Activated CD4-positive, alpha-beta T cell treated with anti-CD3 and anti-CD28 coated beads, Interleukin-2, amount 50 U/mL, for 16 hours (primary cell): ENCODE measurements around the gene TLL1.

Experiments used
- DNase-seq: peaks from one replicate; pipeline ENCODE4 v3.0.0-alpha.2; 2020

TLL1 gene

DNA sequence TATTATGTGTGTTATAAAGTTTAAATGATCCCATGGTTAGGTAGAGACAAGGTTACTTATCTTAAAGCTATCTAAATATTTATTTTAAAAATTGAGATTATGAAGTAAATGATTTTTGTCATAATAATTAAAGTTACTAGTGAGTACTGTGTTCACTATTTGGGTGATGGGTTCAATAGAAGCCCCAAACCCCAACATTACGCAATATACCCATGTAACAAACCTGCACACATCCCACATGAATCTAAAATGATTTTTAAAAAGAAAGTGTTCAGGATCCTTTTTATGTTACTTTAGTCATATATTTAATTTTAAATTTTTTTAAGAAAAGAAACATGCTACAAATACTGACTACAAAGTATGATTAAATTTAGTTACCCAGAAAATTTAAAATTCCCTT lies 193.9 kb downstream of the TLL1 start:
- no peak for DNase-seq

DNA sequence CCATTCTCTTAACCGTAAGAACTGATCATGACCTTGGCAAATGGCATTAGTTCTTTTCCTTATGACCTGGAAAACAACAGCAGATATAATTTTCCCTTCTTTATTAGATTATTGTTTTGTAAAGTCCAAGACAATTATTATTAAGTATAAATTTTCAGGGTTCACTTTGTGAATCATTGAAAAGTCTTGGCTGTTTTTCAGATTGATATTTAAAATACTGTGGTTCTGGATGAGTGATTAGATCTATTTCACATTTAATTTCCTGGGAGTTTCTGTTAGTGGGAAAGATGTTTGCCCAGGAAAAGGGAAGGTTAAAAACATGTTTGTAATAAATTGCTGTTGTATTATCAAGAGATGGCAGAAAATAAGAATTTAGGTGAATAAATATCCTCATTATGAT lies 194.9 kb downstream of the TLL1 start:
- DNase-seq: no peak

DNA sequence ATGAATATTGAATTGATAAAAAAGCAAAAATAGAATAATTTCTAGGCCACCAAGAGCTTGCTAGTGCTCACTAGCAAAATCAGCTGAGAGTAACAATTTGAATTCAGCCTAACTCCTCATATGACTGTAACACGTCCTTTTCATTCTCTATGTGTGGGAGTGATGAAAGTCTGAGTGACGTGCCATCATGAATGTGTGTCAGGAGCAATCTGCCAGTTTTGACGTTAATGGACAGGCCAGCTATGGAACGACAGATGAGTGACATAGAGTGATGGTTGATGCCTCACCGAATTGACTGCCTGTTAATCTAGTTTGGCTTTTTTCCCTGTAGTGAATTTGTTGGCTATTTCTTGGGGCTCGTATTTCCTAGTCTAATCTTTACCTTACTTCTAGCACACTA lies 200.7 kb downstream of the TLL1 start:
- no peak for DNase-seq

DNA sequence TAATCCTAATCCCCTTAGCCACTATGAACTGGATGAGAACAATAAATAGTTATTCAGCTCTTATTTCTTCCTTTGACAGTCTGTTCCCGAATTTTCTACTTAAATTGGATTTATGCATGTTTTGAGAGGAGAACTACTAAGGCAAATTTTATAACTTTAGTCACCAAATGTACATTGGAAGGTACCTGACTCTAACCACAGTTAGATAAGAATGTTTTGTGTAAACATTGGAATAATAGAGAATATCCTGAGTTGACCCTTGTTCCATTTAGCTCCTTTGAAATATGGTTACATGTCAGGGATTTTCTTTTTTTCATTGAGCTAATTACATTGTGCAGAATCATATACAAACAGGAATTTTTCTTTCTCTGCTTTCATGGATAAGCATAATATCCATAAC lies 202.6 kb downstream of the TLL1 start:
- DNase-seq: no peak

DNA sequence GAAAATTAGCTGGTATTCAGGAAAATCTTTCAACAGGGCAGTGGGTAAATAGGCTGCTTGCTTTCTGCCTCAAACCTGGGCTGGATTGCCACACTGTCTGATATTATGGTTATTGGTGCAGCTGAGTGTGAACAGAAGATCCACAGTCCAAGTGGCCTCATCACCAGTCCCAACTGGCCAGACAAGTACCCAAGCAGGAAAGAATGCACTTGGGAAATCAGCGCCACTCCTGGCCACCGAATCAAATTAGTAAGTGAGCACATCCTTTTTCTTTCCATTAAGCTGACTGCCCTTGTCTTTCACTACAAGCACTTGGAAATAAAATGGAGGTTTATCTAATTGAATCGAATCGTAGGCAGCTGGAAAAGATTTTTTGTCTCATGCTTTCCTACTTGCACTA lies 204.7 kb downstream of the TLL1 start:
- DNase-seq: no peak

DNA sequence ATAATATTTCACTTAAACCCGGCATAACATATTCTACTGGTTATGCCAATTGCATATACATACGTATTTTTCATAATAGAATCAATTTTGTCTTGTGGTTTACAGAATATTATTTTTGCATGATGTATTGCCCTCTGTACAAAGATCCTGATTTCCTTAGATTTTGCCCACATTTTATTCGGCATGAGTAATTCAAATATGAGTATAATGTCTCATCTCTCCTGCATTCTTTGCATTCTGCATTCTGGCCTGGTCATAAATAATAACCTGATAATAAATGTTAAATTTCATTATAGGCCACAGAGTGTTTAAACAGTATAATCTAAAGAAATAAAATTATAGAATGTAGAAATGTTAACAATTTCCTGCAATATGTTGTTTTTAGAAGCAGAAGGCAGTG lies 205.3 kb downstream of the TLL1 start:
- DNase-seq: no peak

DNA sequence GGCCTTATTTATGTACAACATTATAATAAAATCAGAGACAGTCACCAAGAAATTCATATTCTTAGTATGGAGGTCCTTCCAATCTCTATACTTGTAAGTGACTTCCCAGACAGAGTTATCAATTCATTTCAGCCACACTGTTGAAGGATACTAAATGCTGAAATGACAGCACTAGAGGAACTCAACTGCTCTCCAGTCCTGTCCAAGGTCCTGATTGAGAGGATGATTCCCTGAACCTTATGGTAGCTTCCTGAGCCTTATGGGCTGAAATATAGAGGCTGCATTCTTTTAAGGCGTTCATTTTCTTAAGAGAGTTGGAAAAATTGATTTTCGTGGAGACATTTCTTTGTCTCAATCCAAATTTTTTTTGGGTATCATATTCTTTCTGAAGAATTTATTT lies 205.9 kb downstream of the TLL1 start:
- DNase-seq: no peak

DNA sequence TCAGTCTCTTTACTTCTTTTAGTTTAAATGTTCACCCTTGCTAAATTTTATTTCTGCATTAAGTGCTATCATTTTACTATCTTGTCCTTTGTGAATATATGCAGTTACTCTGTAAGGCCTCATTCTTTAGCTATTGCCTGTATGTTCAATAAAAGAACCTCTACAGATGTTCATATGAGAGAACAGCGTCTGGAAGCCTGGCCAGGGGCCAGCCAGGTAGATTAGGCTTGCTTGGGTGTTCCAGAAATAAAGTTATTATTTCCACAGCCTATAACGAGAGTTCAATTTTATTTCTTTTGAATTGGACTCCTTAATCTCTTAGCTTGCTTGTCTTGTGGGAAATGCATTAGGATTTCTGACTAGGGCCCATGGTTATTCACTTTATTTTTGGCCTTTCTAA lies 214.5 kb downstream of the TLL1 start:
- DNase-seq: no peak

DNA sequence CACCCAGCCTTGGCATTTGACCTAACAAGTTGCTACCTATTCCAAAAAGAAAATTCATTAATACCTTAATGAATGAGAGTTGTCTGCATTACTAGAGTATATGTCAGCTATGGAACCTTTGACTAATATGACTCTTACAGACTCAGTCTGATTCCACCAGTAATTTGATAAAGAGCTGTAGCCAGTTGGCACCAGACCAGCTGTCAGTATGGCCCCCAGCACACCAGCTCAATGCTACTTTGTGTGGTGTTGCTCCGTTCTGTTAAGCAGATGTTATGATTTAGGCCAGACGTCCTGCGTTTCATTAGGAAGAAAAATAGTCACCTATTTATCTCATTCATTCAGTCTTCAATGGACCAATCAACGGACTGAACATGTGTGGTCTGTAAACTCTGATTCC lies 215.5 kb downstream of the TLL1 start:
- no peak for DNase-seq

DNA sequence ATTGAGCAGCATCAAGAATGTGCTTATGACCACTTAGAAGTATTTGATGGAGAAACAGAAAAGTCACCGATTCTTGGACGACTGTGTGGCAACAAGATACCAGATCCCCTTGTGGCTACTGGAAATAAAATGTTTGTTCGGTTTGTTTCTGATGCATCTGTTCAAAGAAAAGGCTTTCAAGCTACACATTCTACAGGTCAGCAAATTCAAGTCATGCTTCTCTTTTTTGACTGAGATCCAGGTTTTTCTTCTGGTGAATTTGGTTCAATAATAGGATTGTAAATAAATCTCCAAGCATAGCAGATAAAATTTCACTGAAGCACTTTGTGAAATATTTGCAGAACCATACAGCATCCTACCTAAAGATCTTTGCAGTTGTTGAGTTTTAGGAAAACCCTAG lies 218.1 kb downstream of the TLL1 start:
- DNase-seq: no peak

DNA sequence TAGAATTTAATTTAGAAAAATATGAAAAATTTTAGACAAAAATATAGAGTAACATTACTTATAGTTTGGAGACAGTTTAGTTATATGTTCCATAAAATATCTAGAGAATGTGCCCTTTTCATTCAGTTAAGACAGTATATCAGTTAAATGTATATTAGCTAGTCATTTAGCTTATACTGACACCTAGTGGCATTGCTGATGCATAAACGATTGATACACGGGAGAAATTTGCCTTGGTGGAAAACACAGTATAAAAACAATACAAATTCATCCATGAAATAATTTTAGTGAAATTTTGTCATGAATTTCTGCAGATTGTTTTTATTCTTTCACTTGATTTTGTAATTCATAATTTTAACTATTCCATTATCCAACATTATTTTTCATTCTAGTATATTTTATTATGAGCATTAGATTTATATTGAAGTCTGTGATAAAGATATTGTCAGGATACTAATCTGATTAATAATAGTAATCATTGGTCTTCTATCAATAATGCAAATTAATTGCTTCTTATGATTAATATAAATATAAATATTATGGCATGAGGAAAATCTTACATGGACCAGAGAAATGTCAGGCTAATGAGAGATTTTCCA lies 219.0 kb downstream of the TLL1 start:
- peak; percentile 33 for DNase-seq

DNA sequence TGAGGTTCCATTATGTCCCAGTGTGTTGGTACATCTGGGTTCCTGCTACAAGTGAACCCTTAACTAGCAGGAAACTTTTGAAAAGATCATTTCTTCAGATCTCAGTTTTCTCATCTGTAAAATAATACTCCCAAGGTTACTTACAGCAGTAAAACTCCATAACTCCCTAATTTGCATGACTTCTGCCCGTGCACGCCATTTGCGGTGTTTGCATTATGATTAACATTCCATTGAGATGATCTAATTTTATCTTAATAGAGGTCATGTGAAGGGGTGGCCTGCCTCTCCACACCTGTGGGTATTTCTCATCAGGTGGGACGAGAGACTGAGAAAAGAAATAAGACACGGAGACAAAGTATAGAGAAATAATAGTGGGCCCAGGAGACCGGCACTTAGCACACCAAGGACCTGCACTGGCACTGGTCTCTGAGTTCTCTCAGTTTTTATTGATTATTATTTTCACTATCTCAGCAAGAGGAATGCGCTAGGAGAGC lies 219.8 kb downstream of the TLL1 start:
- no peak for DNase-seq

DNA sequence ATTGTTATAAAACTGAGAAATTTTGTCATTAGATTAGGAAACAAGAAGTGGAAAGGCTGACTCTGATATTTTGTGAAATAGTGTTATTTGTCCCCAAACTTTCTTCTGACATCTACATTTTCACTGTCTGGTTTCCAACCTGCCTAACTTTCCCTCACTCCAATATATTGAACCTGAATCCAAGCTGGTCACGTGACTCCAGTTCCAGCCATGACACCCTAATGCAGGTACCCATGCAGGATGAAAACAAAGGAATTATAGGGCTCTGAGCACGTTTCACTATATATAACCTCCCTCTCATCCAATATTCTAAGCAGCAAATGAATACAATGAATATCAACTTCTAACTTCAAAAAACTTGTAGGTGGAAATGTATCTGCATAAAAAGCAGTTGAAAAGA lies 231.6 kb downstream of the TLL1 start:
- DNase-seq: no peak

DNA sequence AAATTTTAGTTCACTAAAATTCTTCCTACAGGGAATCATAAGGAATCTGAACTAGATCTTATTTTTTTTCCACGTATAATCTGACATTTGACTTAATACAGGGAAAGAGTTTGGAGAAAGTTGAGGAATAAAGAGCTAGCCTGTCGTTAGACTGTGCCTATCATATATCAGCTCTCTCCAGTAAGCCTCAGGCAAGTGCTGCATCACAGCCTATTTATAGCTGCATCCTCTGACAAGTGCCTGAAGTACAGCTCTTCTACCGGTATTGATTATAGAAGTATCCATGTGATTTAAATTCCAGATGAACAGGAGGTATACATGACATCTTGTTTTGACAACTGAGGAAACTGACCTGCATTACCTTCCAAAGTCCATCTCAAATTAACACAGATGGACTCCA lies 248.9 kb downstream of the TLL1 start:
- no peak for DNase-seq

DNA sequence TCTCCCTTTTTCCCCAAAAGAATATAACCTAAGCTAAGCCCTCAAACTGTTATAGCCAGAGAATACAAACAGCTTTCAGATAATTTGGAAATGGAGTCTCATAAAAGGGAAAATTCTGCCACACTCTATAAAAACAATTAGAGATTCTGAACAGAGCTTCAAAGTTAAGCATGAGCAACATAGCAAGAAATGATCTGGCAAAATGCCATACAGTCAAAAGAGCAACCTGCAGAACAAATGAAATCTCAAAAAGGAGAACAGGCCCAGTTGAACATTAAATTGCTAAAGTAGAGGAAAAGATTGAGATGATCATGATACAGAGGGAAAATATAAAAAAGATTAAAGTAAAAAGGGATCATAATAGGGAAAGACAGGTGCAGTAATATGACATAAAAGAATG lies 250.5 kb downstream of the TLL1 start:
- DNase-seq: no peak

DNA sequence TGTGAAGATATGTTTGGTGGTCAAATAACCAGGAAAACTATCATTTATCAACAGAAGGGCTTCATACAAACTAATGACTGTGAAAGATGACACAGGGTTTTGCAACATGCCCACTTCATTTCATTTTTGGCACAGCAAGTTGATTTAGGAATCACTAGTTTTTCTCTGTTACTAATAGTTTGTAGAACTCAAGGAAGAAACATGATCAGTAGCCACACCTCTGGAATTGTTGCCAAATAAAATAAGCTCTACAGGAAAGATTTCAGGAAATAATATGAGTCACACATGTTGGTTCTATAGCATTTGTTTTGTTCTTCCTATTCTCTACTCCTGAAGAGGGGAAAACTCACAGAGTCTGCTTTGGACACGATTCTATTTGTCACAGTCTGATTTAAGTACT lies 255.4 kb downstream of the TLL1 start:
- DNase-seq: no peak

DNA sequence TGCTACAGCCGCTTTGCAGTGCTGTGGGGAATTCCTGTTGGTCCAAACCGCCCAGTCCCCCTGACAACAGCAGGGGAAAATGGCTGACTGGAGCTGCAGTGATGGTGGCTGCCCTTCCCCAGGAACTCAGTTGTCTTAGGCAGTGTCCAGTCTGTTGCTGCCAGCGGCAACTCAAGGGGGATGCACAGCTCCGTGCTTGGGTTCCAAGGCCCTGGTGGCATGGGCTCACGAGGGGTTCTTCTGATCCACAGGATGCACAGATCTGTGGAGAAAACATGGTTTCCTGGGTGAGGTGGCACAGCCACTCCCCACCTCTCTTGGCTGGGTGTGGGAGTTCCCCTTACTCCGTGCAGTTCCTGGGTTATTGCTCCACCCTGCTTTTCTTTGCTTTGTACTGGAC lies 261.2 kb downstream of the TLL1 start:
- no peak for DNase-seq

DNA sequence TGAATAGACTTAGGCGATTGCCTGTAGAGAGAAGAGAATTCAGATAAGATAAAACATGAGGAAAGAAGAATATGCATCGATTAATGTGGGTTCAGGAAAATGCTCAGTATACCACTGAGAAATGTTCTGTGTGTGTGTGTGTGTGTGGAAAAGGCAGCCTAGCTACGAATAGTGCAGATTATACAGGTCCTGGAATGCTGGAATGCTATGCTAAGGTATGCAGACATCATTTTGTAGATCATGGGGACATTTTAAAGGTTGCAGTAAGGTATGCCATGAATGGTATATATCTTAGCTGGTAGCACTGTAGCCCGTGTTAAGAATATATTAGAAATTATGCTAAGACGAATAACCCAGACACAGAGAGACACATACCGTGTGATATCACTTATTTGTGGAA lies 267.9 kb downstream of the TLL1 start:
- no peak for DNase-seq

DNA sequence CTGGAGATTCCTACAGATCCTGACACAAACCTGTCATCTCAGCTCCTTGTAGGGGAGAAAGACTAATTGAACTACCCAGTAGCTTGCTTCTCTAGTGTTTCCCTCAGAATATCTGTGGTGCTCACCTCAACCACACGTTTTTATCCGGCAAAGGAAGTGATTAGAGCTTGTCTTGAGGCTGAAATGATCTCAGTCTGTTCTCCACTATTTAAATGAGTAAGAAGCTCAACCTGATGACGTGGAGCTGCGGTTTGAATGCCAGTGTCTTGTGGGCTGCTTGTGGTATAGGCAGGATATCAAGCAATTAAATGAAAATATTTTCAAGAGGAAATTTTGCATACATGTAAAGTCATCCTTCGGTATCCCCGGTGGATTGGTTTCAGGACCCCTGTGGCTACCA lies 270.2 kb downstream of the TLL1 start:
- peak; percentile 52 for DNase-seq

DNA sequence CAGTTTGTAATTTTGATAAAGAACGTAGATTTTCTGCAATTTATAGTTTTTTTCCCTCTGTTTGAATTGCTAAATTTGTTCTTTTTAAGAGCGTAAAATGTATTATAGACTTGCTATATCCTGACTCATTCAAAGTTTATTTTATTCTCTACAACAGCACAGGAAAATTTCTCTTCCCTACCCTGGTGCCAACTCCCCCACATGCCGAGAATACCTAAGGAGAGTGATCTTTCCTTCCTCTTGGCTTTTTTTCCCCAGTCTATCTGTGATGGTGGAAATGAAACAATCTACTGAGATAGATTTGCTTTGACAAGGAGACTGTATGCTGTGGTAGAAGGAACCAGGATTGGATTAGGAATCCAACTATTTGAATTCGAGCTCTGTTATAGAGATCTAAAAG lies 271.6 kb downstream of the TLL1 start:
- no peak for DNase-seq

DNA sequence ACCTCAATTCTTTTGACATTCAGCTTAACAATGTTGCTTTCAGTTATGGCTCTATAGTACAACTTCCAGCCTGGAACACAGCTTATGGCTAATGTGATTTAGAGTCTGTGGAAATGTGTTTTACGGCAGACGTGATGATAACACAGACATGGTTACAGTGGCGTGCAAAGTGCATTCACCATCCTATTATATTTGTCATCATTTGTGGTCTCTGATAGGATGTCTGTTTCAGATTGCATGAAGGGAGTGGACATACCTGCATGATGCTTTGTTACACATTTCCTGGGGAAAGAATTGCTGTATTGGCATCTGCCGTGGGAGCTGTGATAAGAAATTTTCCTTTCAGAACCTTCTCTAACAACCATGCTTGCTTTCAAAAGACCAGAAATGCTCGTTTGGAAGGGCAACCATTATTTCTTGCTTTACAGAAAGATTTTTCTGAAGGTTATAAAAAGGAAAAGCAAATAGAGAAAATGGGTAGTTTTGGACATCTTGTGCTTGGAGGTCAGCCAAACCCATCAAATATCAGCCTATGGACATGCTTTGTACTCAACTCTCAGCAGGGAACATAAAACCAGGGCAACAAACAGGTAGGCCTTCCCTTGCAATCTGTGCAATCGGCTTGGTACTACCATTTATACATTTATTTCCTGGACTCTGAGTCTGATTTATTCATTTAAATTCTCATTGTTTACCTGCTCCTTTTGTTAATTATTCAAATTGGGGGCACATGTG lies 273.9 kb downstream of the TLL1 start:
- no peak for DNase-seq
